ENCODE data around the gene HEATR5A. TPM values are rescaled to one million over a fixed set of nuclear protein-coding genes. Genes with fewer than 3 reads are reported as not detected.
"Not testable (repeated sequence)": the region's sequence is repeated elsewhere in the genome, so short reads cannot be mapped to it uniquely, and the experiment has no call there.

HEATR5A gene
- total RNA-seq, 3 donors from 2014 or later: 53.3 to 80.0 (median 56.8) TPM

- ATAC-seq (peak; percentile 32), DNase-seq (no peak)
- TF ChIP-seq, protein P1, sequence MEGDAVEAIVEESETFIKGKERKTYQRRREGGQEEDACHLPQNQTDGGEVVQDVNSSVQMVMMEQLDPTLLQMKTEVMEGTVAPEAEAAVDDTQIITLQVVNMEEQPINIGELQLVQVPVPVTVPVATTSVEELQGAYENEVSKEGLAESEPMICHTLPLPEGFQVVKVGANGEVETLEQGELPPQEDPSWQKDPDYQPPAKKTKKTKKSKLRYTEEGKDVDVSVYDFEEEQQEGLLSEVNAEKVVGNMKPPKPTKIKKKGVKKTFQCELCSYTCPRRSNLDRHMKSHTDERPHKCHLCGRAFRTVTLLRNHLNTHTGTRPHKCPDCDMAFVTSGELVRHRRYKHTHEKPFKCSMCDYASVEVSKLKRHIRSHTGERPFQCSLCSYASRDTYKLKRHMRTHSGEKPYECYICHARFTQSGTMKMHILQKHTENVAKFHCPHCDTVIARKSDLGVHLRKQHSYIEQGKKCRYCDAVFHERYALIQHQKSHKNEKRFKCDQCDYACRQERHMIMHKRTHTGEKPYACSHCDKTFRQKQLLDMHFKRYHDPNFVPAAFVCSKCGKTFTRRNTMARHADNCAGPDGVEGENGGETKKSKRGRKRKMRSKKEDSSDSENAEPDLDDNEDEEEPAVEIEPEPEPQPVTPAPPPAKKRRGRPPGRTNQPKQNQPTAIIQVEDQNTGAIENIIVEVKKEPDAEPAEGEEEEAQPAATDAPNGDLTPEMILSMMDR (IDR thresholded peaks at IDR 0.05): no peak
- peaks cover 9% of the 10 kb centered on the region for H3K4me1 ChIP-seq (ENCODE audit: low read depth)
- H3K36me3 ChIP-seq (ENCODE audit: low read depth): no peaks in the 10 kb centered on the region
- peaks cover 4% of the 10 kb centered on the region for H3K9me3 ChIP-seq
- intact Hi-C loops (cut with DNase I, micrococcal nuclease): no loop called here
- no peak overlapping the region for H3K4me3 ChIP-seq
These were observed 154.5 kb downstream of the HEATR5A start for GRCh38 chr14:31265701-31266398.

DNA sequence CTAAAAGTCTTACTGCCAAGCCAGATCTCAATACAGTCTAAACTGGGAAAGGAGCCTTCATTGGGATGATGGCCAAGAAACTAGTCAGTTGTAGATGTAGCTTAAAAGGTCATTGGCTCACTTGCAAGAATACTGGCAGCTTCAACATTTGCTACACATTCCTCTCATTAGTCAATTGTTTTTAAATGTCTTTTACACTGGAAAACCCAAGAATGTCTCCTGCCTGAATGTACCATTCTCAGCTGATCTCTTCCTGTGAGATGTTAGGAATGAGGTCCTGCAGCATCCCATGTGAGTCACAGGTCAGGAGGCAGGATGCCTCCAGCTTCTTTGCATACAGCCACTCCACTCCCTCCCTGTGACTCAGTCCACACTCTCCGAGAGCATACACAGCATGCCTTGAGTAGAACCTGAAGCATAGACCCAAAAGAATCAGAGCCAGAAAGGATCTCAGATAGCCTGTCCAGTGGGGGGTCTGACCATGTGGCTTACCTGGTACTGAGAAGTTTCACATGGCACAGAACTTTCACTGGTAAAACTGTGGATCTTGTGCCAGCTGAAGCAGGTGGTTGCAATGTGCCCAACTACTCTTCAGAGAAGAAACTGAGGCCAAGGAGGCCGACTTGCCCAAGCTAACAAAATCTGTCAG lies 156.7 kb downstream of the HEATR5A start:
- Histone ChIP-seq H3K9me3 (no peaks in the 10 kb centered on the region), H3K4me1 (ENCODE audit: low read depth) (peaks cover 9% of the 10 kb centered on the region), H3K4me3 (no peak overlapping the region), H3K36me3 (ENCODE audit: low read depth) (no peaks in the 10 kb centered on the region)
- no peak for DNase-seq
- TF ChIP-seq, protein P1 (IDR thresholded peaks at IDR 0.05): no peak
- intact Hi-C loops (cut with DNase I, micrococcal nuclease): no loop called here
- ATAC-seq: peak; percentile 81

GRCh38 chr14:31261859-31262731 lies 158.3 kb downstream of the HEATR5A start:
- H3K9me3 ChIP-seq: no peaks in the 10 kb centered on the region
- TF ChIP-seq, protein P1 (IDR thresholded peaks at IDR 0.05): no peak
- no peak overlapping the region for H3K4me3 ChIP-seq
- H3K36me3 ChIP-seq (ENCODE audit: low read depth): no peaks in the 10 kb centered on the region
- no peak for ATAC-seq
- intact Hi-C loops (cut with DNase I, micrococcal nuclease): no loop called here
- DNase-seq: no peak
- H3K4me1 ChIP-seq (ENCODE audit: low read depth): peaks cover 12% of the 10 kb centered on the region

GRCh38 chr14:31261523-31261858 lies 158.9 kb downstream of the HEATR5A start:
- DNase-seq: no peak
- peaks cover 12% of the 10 kb centered on the region for H3K4me1 ChIP-seq (ENCODE audit: low read depth)

GRCh38 chr14:31259040-31259435 lies 161.3 kb downstream of the HEATR5A start:
- DNase-seq; ATAC-seq; H3K4me3 ChIP-seq; intact Hi-C loops (cut with DNase I, micrococcal nuclease); H3K9me3 ChIP-seq; H3K36me3 ChIP-seq (ENCODE audit: low read depth): not testable (repeated sequence)
- peaks cover 12% of the 10 kb centered on the region for H3K4me1 ChIP-seq (ENCODE audit: low read depth)

More at GRCh38 chr14:31261523-31261858, 158.9 kb downstream of the HEATR5A start:
- TF ChIP-seq, protein P1 (IDR thresholded peaks at IDR 0.05): no peak
- no peaks in the 10 kb centered on the region for H3K36me3 ChIP-seq (ENCODE audit: low read depth)
- H3K9me3 ChIP-seq: no peaks in the 10 kb centered on the region
- ATAC-seq: no peak
- H3K4me3 ChIP-seq: no peak overlapping the region
- intact Hi-C loops (cut with DNase I, micrococcal nuclease): no loop called here

All from mucosa of descending colon (tissue), 3 donors.